ENCODE measurements around the gene HSPH1.
A peak's percentile ranks its signal among the peaks of the same experiment; 100 is the strongest.

HSPH1 gene
- long read RNA-seq, donor 1, full-length matches to known transcripts, result 8 of 13 reads
- long read RNA-seq, donor 1, partial matches to known transcripts, result 5 of 13 reads
- long read RNA-seq, donor 1, other reads (novel, unspliced or antisense), result 0 of 13 reads
- long read RNA-seq, donor 2, full-length matches to known transcripts, result 8 of 8 reads
- long read RNA-seq, donor 2, partial matches to known transcripts, result 0 of 8 reads
- long read RNA-seq, donor 2, other reads (novel, unspliced or antisense), result 0 of 8 reads
- long read RNA-seq, donor 3, full-length matches to known transcripts, result 4 of 4 reads
- long read RNA-seq, donor 3, partial matches to known transcripts, result 0 of 4 reads
- long read RNA-seq, donor 3, other reads (novel, unspliced or antisense), result 0 of 4 reads
- long read RNA-seq, donor 4, full-length matches to known transcripts, result 3 of 16 reads
- long read RNA-seq, donor 4, partial matches to known transcripts, result 13 of 16 reads
- long read RNA-seq, donor 4, other reads (novel, unspliced or antisense), result 0 of 16 reads
- long read RNA-seq, donor 5, full-length matches to known transcripts, result 19 of 19 reads
- long read RNA-seq, donor 5, partial matches to known transcripts, result 0 of 19 reads
- long read RNA-seq, donor 5, other reads (novel, unspliced or antisense), result 0 of 19 reads
- long read RNA-seq, donor 6, full-length matches to known transcripts, result 11 of 16 reads
- long read RNA-seq, donor 6, partial matches to known transcripts, result 5 of 16 reads
- long read RNA-seq, donor 6, other reads (novel, unspliced or antisense), result 0 of 16 reads
- long read RNA-seq, donor 7, full-length matches to known transcripts, result 7 of 26 reads
- long read RNA-seq, donor 7, partial matches to known transcripts, result 19 of 26 reads
- long read RNA-seq, donor 7, other reads (novel, unspliced or antisense), result 0 of 26 reads
- long read RNA-seq, donor 8, full-length matches to known transcripts, result 11 of 17 reads
- long read RNA-seq, donor 8, partial matches to known transcripts, result 6 of 17 reads
- long read RNA-seq, donor 8, other reads (novel, unspliced or antisense), result 0 of 17 reads

GRCh38 chr13:31161557-31162150, at the start of gene HSPH1:
TSS of gene HSPH1 (minus strand) at chr13:31161904. CDS start at chr13:31161582, 322 bp downstream.
- peak; percentile 99 for DNase-seq

- DNase-seq, result no peak
Observed at GRCh38 chr13:31209841-31210210, 48.1 kb upstream of the HSPH1 start.

- DNase-seq, result peak; percentile 40
Observed at GRCh38 chr13:31209172-31209840, 47.6 kb upstream of the HSPH1 start.

DNA sequence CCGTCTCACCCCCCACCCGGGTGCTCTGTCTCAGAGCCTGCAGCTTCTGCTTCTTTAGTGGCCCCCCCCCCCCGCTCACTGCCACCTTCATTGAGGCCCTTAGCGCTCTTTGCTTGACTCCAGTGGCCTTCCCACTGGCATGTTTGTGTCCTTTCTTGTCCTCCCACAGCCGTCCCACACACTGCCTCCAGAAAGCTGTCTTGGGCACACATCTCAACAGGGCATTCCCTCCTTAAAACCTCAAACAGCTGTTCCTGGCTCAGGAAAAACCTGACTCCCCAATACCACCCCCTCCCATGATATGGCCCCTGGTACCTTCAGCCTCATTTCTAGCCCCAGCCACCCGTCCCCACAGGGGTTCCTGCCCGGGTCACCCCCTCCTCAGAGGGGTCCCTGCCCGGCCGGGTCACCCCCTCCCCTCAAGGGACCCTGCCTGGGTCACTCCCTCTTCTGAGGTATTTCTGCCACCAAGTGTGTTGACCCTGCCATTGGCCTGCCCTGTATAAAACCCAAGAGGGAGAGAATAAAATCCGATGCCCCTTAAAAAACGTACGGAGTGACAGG, 46.9 kb upstream of the HSPH1 start:
- no peak for DNase-seq

DNA sequence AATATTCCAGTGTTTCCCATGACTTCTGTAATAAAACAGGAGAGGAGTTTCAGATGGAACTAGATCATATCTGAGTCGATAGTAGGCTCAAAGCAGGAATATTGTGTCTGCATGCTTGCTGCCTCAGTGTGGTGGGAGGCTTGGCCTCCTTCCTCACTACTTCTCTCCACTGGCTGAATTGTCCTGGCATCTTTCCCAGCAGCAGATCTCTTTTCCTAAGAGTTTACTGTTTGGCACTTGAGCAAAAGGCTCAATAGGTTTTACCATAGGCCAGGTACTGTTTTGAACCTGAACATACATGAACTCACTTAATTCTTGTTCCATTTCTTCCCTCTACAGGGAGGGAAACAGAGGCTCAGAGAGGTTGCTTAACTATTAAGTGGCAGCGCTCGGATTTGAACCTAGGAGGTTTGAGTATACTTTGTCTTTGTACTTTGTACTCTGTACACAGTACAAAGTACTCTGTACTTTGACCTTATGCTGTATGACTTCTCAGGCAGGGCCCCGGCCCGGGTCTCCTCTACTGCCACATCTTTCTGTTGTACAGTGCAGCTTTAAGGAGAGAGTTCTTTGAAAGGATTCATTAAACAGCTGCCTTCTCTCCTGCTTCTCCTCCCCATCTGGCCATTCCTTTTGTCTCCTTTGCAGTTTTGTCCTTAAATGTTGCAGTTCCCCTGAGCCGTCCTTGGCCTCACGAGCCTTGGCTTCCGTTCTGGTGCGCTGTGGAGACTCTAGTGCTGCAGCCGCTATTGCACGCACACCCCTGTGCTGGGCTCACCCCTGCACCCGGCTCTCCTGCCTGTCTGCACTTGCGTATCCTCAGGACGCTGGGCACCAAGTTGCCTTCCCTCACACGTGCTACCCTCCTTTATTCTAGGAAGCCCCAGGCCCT, 46.2 kb upstream of the HSPH1 start:
- DNase-seq, result peak; percentile 25

- no peak for DNase-seq
Observed at GRCh38 chr13:31204592-31204991, 42.9 kb upstream of the HSPH1 start.

GRCh38 chr13:31201341-31202031, 39.8 kb upstream of the HSPH1 start:
- peak; percentile 35 for DNase-seq

DNA sequence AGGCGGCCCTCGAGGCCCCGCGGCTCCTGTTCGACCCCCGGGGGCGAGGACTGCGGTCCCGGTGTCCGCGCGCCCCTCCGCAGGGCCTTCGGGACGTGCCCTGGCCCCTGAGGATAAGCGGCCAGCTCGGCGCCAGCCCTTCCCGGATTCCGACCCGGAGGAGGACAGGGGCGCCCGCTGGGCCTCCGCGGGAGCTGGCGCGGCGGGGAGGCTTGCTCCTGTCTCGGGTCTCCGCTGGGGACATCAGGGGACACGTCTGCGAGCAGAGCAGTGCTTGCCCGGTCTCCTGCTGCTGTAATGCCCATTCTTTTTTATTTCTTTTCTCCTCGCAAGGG, 38.9 kb upstream of the HSPH1 start:
- DNase-seq, result no peak

DNA sequence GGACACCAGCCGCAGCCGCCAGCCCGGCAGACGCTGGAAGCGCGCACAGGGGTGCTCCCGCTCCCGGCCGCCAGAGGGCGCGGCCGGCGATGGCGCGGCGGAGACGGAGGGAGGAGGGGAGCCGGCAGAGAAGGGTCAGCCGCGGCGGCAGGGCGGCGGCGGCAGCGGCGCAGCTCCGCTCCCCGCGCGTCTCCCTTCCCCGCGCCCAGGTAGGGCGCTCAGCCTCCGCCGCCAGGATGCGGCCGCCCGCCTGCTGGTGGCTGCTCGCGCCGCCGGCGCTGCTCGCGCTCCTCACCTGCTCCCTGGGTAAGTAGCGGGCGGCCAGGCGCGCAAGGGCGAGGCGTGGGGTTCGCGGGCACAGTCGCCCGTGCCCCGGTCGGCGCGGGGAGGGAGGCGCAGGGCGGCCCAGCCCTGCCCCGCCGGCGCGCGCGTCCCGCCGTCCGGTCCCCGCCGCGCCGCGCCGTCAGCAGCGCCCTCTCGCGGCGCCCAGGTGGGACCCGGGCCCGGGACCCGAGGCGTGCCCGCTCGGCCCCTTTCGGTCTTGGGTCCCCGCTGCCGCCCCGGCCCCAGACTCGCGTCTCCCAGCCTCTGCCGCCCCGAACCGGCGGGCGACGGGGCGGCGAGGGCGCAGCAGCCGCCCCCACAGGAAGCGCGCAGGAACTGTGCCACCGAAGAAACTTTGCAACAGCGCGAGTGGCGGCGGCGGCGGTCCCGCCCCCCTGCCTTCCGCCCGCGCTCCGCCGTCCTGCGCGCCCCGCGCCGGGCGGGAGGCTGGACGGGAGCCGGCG, 38.3 kb upstream of the HSPH1 start, which contains the start of gene B3GLCT:
Gene B3GLCT (plus strand): TSS at position 127 of the 788 bp plus-strand sequence. CDS start 110 bp downstream, at position 237.
- DNase-seq, result peak; percentile 97

DNA sequence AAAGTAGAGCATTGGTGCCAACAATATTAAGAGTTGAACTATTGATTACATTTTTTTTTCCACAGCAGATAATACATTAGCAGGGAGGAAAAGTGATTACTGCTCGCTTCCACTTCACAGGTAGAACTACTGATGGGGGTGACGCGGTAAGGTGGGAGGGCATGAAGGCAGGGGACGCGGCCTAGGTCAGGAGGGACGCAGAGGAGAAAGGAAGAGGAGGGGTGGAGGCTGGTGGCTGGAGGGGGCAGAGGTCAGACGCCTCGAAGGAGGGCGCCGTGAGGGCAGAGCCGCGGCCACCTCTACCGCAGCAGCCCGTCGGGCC, 37.8 kb upstream of the HSPH1 start:
- no peak for DNase-seq

DNA sequence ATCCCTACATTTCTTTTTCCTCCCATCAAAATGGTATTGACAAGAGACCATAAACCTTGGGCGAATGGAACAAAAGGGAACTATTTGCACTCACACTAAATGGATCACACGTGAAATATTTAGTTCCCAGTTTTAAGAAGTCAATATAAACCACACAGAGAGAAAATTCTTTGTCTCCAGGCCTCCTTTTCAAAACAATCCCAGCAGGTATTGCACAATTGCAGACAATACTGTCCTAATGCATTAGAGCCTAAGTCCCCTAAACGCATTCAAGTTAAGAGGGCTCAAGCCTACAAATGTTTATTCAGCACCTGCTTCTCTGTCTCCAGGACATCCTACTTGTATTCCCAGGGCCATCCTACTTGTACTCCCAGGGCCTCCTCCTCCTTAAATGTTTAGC, 36.8 kb upstream of the HSPH1 start:
- DNase-seq, result no peak

- no peak for DNase-seq
Observed at GRCh38 chr13:31196992-31197391, 35.3 kb upstream of the HSPH1 start.

- DNase-seq, result no peak
Observed at GRCh38 chr13:31195616-31196015, 33.9 kb upstream of the HSPH1 start.

- no peak for DNase-seq
Observed at GRCh38 chr13:31192306-31192705, 30.6 kb upstream of the HSPH1 start.

DNA sequence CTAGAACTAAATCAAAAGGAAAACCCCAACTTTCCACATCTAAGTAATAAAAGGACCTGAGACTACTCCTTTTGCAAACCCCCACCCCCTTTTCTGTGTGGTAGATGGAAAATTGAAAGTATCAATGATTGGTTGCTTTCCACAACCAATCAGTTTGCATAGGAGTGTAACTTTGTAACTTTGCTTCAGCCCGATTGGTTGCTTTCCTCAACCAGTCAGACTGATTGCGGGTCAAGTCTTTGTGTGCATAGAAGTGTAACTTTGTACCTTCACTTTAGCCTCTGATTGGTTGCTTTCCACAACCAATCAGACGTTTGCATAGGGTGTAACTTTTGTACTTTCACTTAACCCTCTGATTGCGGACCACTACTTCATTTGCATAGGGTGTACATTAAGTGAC, 30.0 kb upstream of the HSPH1 start:
- DNase-seq, result no peak

DNA sequence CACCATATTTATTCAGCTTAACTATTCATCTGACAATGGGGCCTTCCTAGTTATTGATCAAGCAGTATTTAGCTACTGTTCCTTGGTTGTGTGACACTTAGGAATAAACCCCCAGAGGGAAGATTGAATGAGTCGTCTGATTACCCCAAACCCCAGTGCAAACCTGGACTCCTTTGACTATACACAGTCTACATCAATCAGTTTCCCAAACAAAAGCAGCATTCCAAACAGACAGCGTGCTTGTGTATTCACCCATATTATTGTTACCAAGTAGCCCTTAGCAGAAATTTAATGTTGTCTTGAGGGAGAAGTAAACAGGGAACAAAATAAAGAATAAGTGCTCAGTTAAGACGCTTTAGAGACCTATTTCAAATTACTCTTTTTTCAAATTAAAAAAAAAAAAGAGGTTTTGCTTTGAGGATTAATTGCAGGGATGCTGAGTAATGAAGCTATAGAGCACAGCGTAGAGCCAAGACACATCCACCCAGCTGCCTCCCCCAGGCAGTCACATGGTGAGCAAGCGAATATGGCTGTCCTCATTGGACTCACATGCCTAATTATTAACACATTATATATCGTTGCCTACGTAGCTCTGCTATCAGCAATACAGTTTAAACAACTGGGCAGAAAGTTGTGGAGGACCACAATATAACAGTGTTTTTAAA, 23.4 kb upstream of the HSPH1 start:
- no peak for DNase-seq

DNA sequence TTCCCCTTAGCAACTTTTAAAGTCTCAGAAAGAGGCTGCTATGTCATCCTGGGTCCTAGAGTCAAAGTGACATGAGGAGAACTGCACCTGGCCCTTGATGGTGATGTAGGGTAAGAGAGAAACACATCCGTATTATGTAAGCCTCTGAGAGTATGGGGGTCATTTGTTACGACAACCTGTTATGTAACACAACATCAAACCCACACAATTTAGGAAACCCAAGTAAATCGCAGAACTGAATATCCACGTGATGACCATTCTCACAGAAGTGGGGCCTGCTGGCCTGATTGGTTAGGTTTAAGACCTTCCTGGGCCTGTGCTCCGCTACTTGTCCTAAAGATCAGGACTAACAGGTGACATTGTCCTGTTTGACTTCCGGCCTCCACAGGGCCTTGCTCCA, 22.7 kb upstream of the HSPH1 start:
- no peak for DNase-seq

GRCh38 chr13:31182987-31183386, 21.3 kb upstream of the HSPH1 start:
- no peak for DNase-seq

- no peak for DNase-seq
Observed at GRCh38 chr13:31179754-31180153, 18.1 kb upstream of the HSPH1 start.
